NCI-H187 treated with DMSO at 0.1 percent for 48 hours (cell line): ENCODE data around the gene UTS2.

ENCODE experiments used
- DNase-seq: peaks from one replicate; lab custom pipeline; 2025; lab: John Stamatoyannopoulos, UW

UTS2 gene

DNA sequence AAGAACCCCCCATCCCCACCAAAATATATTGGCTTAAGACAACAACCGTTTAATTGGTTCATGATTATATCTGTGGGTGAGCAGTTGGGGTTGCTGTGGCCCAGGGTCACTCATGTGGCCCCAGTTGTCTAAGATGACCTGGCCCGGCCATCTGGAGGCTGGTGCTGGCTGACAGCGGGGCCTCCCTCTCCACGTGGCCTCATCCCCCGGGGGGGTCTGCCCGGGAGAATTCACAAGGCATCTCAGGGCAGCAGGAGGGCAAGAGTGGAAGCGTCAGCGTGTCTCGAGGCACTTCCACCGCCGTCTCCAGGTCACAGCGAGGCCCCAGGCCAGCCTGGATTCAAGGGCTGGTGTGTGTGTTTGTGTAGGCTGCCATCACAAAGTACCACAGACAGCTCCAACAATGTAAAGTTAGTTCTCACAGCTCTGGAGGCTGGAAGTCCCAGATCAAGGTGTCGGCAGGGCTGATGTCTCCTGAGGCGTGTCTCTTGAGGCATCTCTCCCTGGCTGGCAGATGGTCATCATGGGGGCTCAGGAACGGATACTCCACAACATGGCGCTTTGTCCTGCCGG lies 11.0 kb upstream of the UTS2 start:
- no peak for DNase-seq

DNA sequence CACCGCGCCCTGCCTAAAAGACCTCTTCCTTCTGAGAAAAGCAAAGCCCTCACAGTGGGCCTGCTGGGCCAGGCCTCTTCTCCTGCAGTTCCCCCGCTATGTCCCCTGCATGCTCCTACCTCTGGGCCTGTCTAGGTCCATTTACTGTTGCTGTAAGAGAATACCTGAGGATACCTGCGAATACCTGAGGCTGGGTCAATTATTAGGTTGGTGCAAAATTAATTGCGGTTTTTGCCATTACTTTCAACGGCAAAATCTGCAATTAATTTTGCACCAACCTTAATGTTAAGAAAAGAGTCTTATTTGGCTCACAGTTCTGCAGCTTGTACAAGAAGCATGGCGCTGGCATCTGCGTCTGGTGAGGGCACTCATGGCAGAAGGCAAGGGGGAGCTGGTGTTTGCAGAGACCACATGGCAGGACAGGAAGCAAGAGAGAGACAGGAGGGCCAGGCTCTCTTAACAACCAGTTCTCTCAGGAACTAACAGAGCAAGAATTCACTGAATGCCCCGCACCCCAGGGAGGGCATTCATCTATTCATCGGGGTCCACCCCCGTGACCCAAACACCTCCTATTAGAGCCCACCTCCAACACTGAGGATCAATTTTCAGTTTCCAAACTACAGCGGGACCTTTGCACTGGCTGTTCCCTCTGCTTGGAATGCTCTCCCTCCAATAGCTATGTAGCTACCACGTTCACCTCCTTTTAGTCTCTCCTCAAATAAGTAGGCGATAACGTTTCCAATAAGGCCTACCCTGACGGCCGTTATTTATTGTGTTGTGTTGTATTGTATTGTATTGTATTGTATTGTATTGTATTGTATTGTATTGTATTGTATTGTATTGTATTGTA lies 9.6 kb upstream of the UTS2 start:
- no peak for DNase-seq

DNA sequence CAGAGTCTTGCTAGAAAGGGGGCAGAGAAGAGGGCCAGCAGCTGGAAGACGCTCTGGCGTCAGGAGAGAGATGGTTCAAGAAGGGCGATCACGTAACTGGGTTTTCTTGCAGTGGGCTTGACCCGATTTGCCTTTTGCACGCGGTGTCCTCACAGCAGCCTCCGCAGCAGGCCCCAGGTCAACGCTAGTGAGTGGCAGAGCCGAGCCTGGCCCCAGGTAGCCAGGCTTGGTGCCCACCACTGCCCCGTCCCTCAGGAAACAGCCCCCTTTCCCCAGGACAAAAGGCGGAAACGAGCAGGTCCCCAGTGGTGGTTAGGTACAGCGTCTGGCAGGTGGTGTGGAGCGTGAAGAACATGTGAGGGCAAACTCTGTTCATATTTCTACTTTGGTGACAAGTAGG lies 8.6 kb upstream of the UTS2 start:
- DNase-seq = no peak

- no peak for DNase-seq
Measured at GRCh38 chr1:7860130-7860529, 7.3 kb upstream of the UTS2 start.

DNA sequence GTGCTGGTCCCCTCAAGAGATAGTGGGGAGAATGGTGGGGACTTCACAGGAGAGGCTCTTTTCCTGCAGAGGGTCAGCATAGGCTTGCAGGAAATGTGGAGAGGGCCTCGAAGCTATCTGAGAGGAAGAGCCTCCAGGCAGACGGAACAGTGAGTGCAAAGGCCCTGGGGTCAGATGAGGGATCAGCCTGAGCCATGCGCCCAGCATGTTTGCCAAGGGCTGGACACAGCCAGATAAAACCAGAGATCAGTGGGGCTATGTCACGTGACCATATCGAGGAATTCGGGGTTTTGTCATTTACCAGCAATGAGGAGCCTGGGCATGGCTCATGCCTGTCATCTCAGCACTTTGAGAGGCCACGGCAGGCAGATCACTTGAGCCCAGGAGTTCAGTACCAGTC lies 6.5 kb upstream of the UTS2 start:
- no peak for DNase-seq

- no peak for DNase-seq
Measured at GRCh38 chr1:7857985-7858384, 5.1 kb upstream of the UTS2 start.

DNA sequence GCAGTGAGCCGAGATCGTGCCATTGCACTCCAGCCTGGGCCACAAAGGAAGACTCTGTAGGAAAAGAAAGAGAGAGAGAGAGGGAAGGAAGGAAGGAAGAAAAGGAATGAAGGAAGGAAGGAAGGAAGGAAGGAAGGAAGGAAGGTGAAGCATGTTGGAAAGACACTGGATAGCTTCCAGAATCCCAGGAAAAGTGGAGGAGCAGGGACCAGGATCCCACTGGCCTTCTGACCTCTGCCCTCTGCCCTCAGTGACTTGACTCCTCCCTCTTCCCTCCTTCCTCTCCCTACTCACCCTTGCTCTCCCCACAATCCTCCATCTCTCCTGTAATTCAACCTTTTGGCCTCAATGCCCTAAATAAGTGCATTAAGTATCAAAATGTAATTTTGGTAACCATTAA lies 4.1 kb upstream of the UTS2 start:
- DNase-seq = no peak

GRCh38 chr1:7856345-7856744 lies 3.5 kb upstream of the UTS2 start:
- no peak for DNase-seq

- no peak for DNase-seq
Measured at GRCh38 chr1:7853684-7854026, 790 bp upstream of the UTS2 start.

DNA sequence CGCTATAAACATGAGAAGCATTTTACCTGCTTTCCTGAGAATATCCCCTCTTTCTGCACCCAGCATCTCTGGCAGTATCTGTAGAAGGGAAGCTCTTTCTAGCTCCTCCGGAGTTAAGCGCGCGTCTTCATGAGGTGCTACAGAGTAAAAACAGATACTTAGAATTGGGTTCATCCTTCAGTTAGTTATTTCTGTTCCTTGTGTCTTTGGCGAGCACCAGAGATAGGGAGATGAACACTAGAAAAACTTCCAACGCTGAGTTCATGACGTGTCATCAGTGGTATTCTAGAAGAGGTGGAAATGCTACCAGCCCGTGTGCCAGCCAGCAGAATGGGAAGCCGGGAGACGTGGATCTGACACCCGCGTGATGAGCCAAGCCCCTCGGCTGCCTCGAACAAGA lies 2.1 kb downstream of the UTS2 start:
- DNase-seq = no peak

DNA sequence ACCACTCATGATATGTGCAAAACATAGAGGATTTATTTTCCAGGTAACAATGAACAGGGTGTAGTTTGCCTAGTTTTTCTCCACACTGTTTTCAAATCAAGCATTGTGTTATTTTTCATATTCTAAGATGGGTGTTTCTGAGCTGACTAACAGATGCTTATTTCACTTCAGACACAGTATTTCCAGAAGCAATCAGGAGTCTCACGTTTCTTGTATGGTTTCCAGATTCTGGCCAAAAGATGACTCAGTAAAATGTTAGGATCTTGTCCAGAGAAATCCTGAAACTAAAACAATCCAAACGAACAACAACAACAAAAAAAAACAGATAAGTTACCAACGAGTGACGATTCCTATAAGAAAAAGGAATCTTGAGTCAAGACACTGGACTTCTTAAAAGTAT lies 5.3 kb downstream of the UTS2 start:
- DNase-seq = no peak

DNA sequence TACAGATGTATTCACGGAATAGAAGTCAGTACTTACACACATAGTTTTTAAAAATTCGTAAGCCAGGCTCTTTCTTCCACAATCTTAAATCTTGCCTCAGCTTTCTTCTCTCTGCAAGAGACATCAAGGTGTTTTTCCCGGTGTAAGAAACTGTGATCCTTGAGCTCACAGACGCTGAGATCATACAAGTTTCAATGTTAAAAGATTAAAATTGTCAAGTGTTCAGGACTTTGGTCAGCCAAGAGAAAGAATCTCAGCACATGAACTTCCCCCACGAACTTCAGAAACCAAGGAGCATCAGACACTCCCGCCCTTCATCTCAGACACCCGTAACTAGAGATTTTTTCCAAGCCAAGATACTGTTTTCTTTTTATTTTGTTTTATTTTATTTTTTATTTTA lies 6.2 kb downstream of the UTS2 start:
- no peak for DNase-seq

DNA sequence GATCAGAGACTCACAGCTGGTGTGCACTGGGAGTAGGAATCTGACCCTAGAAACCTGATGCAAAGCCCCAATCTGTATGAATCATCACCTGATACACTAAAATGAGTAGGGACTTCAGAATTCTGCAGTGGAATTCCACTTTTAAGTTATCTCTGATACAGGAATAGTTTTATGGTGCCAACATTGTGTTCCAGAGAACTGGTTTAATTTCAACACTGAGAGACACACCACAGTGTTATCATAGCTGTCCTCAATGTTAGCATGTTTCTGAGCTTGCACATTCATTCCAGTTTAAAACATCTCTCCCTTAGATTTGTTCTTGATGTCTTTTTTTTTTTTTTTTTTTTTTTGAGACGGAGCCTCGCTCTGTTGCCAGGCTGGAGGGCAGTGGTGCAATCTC lies 7.1 kb downstream of the UTS2 start:
- DNase-seq = no peak

DNA sequence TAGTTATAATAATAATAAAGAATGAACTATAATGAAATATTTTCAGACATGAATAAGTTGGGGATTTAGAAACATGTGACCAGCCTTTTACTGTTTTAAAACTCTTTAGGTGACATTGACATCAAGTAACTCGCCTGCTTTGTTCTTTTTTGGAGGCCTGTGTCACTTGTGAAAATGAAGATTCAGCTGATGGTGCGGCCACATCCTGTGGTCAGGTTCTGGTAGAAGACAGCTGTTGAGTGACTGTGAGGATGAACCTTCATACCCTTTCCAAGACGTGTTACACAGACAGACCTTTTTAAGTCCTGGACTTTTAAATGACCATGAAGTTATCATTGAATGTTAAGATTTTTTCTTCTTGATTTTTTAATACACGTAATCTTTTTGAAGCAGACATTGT lies 10.3 kb downstream of the UTS2 start:
- no peak for DNase-seq

DNA sequence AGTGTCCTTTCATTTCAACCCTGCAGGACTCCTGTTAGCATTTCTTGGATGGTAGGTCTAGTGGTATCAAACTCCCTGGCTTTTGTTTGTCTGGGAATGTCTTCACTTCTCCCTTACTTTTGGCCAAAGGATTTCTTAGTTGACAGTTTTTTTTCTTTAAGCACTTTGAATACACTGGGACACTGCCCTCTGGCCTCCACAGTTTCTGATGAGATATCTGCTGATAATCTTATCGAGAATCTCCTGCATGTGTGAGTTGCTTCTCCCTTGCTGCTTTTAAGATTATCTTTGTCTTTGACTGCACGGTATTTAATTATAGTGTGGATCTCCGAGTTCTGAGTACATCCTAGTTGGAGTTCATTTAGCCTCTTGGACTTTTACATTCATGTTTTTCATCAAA lies 13.3 kb downstream of the UTS2 start:
- DNase-seq = no peak

DNA sequence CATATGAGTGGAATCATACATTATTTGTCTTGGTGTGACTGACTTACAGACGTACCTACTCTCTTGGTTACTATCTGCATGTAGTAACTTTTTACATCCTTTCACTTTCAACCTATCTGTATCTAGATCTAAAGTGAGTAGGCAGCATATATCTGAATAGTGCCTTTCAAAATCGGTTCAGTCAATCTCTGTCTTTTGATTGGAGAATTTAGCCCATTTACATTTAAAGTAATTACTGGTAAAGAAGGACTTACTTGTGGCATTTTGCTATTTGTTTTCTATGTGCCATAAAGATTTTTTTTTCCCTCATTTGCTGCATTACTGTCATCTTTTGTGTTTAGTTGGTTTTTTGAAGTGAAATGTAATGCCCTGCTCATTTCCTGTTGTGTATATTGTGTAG lies 14.2 kb downstream of the UTS2 start:
- DNase-seq = no peak

GRCh38 chr1:7833035-7833434 lies 19.8 kb downstream of the UTS2 start:
- no peak for DNase-seq

DNA sequence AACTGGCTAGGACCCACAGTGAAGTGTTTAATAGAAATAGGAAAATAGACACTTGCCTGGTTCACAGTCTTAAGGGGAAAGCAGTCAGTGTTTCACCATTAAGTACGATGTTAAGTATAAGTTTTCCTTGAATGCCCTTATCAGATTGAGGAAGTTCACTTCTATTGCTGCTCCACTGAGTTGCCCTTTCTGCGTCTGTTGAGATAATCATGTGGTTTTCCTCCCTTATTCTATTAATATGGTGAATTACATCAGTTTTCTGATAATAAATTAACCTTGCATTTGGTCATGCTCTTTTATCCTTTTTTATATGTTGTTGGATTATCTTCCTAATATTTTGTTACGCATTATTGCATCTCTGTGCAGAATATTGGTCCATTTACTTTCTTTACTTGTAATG lies 21.4 kb downstream of the UTS2 start:
- DNase-seq = no peak

DNA sequence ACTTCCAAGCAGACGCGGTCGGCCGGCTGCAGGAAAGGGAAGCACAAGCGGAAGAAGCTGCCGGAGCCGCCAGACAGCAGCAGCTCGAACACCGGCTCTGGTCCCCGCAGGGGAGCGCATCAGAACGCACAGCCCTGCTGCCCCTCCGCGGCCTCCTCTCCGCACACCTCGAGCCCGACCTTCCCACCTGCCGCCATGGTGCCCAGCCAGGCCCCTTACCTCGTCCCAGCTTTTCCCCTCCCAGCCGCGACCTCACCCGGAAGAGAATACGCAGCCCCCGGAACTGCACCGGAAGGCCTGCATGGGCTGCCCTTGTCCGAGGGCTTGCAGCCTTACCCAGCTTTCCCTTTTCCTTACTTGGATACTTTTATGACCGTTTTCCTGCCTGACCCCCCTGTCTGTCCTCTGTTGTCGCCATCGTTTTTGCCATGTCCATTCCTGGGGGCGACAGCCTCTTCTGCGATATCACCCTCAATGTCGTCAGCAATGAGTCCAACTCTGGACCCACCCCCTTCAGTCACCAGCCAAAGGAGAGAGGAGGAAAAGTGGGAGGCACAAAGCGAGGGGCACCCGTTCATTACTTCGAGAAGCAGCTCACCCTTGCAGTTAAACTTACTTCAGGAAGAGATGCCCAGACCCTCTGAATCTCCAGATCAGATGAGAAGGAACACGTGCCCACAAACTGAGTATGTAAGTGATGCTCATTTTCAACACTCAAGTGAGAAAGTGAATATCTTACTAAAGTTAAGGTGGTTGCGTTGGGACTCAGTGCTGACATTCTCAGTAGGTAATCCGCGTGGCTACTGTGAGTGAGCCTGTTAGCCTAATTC lies 25.5 kb downstream of the UTS2 start:
- no peak for DNase-seq

- no peak for DNase-seq
Measured at GRCh38 chr1:7826363-7826762, 26.5 kb downstream of the UTS2 start.

DNA sequence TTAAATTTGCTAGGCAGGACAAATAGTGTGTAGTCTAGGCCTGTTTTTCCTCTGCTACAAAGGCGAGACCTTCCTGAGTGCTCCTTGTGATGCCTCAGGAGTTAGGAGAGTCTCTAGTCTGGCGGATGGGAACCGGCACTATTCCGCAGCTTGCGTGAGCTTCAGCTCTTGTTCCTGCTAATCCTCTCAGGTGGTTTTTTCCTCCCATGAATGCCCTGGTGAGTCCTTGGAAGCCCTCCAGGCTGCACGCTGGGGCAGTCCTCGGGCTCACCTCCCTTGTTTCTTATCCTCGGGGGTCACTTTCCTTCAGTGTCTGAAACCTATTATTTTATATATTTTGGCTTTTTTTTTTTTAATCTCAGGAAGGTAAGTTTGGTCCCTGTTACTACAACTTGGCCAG lies 28.2 kb downstream of the UTS2 start:
- DNase-seq = no peak

DNA sequence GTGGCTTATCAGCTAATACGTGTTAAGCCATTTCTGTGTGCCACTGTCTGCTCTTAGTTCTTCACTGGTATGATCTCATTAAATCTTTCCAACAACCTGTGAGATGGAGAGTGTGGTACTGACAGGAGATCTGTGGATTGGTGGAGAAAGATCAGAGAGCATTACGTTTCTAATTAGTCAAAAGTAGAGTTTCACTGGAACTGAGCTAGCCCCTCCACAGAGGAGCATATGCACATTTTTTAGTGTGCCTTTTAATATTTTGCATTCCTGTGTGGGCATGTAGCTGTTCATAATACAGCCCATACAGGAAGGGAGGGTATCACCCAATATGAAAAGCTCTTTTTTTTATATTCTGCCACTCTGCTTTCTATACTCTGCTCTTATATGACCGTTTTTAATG lies 31.6 kb downstream of the UTS2 start:
- DNase-seq = no peak

- no peak for DNase-seq
Measured at GRCh38 chr1:7813677-7814373, 39.0 kb downstream of the UTS2 start.
